HG03135 (cell line): ENCODE measurements around the gene DPH2.

ENCODE experiments used
- ATAC-seq: cut with Tn5 transposase; IDR thresholded peaks from one replicate; pipeline ENCODE4 v1.9.1; 2021; ENCODE audit warnings: mild to moderate bottlenecking, moderate library complexity; ENCODE audit not compliant: unreplicated experiment

DPH2 gene

DNA sequence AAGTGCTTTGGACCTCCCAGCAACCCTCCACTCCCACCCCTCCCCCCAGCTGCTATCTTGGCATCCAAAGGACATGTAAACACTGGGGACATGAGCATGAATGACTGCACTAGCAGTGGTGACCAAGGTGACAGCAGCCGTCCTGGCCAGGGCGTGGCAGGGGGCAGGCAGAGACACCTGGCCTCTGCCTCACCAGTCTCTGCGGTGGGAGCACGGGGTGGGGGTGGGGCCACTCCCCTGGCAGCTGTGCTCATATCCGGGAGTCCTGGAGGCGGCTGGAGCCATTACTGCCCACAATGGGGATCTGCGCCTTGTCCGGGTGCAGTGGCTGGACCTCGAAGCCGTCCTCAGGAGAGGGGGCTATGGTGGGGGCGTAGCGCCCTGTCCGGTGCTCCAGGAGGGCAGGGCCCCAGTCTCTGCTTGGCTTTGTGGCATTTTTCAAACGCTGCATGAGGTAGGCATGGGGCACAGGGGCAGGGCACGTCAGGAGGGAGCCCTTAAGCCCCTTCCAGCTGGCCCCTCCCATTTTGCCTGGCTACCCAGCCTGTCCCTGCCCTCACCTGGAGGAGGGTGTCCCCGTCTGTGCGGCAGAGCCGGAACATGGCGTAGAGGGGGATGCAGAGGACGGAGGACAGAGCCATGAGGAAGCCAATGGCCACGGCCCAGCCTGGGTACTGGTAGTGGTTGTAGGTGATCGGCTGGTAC is 27.6 kb downstream of the DPH2 start:
- ATAC-seq, result no peak

DNA sequence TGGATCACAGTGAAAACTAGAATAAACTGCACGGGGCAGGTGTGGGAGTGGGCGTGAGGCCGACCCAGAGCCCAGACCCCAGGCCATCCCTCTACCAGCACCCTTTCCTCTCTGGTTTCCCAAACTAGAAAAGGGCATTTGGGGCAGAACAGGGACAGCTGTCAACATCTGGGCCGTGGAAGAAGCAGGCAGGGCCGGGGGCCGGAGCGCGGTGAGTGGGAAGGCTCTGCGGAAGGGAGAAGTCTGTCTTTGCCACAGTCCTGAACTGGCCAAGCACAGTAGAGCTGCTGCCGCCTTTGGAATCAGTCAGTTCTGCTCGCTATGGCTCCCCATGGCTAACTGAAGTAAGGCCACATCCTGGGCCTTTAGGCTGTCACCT is 28.2 kb downstream of the DPH2 start:
- ATAC-seq, result no peak

DNA sequence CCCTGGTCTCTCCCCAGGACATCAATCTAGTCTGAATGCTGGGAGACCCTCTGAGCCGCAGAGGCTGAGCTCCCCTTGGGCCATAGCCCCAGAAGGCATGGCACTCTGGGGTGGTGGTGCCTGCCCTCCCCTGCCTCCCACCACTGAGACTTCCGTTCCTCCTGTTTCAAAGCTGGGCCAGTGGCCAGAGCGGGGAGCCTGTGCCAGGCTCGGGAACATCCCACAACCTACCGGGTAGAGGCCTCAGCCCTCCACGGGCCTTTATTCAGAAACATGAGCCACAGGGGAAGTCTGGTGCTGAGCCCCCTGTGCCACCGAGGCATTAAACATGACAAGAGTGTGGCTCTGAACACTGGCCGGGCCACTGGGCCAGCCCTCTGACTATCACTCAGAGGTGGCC is 29.6 kb downstream of the DPH2 start:
- ATAC-seq, result no peak

DNA sequence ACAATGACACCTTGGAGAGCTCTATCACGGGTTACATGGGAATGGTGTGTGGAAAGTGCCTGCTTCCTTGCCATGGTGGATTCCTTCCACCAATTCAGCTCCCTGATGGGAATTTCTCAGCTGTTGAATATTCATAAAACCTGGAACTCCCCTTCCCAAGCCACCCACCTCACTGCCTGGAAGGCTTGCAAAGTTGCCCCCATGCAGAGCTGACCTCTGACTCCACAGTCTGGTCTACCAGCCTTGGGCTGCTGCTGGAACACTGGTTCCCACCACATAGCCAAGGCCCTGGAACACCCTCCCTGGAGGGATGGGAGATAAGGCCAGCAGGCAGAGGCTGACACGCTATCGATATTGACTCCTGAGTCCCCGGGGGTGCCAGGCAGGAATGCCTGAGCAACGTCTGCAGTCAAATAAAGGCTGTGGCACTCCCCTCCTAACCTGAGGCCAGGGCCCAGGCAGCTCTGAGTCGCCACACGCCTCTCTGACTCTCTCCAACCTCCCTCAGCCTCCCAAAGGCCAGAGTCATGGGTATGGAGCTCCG is 30.4 kb downstream of the DPH2 start:
- no peak for ATAC-seq

DNA sequence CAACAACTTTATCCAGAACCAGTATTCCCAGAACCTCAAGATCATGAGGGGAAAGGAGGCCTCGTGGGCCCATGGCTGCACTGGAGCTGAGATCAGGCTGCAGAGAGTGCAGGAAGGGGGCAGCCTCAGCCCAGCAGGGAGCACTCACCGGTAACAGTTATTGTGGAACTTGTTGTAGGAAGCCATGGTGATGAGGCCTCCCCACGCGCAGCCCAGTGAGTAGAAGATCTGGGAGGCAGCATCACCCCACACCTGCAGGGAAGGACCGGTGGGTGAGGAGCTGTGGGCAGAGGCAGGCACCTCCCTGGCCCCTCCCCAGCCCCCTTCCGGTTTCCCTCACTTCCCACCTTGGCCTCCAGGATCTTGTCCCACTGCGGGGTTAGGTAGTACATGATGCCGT is 32.4 kb downstream of the DPH2 start:
- no peak for ATAC-seq

DNA sequence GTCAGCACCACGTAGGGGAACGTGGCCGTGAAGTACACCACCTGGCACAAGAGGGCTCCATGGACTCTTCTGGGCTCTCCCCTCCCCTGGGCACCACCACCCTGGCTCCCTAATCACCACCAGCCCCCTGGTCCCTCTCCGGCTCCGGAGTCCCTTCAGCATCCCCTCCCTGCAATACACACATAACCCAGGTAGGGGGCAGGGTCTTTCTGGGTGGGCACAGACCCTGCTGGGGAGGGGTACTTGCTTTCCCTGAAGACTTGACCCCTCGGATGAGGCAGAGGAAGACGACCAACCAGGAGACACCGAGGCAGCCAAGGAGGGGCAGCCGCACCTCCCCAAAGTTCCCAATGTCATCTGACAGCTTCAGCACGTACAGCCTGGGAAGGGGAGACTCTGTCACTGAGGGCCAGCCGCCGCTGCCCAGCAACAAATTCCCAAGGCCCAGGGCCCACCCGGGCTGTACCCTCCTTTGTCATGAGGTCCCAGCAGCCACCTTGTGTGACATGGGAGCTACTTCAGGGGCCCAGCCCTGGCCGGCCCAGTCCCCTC is 32.9 kb downstream of the DPH2 start:
- no peak for ATAC-seq

DNA sequence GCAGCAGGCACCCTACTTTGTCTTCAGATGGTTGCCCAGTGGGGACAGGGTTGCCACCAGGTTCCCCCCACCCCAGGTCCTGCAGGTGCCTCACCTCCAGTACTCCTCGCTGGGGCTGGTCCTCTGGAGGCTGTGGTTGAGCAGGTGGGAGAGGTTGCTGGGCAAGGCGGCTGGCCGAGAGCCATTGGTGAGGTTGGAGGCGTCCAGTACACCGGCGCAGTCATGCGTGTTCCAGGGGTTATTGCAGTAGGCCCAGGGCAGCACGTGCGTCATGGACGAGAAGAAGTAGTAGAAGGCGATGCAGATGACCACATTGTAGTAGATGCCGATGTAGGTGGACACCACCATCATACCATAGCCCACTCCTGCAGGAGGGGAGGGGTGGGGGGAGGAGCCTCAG is 38.4 kb downstream of the DPH2 start:
- ATAC-seq, result no peak

DNA sequence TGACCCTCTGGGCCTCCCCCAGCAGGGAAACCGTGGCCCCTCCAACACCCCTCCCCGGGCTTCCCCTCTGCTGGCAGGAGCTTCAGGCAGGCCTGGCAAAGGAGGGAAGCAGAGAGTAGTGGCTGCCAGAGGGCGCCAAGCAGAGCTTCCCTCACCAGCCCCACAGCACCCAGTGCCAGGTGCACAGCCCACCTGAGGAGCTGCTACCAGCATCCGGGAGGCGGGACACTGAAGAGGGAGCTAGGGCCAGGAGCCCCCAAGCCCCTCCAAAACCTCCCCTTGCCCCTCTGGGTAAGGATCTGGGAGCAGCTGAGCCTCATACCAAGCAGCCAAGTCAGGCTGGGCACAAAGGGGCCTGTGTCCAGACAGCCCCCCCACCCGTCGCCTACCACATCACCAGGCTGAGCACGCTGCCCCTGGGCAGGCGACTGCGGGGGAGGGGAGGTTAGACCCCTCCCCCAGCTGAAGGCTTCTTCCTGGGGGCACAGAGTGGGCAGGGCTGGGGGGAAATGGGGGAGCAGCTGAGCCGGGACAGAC is 41.2 kb downstream of the DPH2 start:
- no peak for ATAC-seq

DNA sequence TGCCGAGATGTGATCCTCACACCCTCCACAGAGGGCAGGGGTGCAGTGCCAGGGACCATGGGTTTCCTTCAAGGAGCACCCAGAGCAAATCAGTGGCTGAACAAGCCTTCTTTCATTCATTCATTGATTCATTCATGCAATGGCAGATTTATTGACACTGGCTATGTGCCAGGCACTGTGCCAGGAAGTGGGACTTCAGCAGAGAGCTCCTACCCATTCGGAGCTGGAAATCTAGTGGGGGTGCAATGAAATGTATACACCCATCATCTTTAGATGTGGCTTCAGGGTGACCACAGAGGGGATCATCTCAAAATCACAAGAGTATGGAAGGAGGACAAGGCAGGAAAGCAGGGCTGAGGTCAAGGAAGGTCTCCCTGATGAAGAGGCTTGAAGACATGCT is 42.6 kb downstream of the DPH2 start:
- no peak for ATAC-seq

DNA sequence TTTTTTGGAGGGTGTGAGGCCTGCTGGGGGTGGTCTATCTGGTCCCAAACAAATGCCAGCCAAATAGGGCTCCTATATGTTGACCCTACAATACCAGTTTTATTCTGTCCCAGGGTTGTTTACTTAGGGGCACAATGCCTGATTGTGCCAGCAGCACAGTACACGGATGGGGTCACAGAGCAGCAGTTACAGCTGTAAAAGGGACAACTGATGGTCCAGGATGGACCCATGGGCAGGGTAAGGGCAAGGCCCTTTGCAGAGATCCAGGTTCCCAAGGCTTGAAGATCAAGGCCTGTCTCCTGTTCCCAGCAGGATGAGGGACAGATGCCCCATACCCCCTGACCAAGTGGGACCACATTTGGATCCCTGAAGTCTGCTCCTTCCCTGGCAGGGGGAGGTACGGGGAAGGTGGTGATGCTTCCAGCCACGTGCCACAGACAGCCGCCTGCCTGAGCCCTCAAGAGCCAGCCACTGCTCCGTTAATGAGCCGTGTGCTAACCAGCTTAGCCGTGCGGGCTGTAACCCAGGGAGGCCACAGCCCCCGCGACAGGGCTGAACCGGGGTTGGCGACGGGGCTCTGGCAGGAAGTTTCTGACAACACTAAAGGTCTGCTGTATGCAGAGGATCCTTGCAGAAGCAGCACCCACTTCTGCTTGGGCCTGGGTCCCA is 43.3 kb downstream of the DPH2 start:
- ATAC-seq, result no peak

DNA sequence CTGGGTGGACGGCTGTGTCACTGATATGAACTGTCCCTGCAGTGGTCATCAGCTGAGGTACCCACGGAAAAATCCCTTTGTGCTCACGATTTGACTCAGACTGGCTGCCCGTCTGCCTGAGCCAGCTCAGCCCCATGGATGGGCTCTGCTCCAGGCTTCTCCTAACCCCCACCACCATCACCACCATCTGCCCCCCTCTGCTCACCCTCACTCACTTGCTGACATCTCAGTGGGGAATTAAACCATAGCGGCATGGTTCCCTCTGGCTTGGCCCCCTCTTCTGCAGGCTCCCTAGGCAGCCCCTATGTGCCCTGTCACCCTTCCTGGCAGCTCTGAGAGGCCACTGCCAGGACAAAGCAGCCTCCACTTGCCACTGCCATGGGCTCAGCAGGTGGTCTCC is 44.1 kb downstream of the DPH2 start:
- no peak for ATAC-seq

DNA sequence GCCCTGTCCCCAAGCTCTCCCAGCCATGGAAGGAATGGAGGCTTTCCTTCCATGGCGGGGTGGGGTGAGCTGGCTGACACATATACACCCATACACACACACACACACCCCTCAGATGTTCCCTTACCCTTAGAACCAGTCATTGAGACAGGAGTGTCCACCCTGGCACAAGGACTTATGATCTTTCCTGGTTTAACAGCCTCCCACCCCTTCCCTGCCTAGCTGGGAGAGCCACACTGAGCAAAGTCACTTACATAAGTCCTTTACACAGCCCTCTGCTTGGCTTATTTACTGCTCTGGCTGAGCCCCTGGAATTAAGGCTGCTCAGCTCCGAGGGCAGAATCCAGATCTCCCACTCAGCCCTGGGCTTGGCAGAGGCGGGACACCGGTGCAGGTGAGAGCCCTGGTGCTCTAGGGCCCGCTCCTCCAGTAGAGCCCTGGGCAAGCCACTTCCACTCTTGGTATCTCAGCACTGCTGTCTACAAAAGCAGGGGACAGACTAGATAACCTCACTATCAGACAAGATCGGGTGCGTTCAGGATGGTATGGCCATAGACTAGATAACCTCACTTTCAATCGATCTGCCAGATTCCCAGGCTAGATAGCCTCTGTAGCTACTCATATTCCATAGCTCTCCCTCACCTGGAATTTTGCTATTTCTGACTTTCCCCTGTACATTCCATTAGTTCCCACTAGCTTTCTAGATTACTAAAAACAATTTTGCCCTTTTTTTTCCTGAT is 44.7 kb downstream of the DPH2 start:
- ATAC-seq, result no peak

DNA sequence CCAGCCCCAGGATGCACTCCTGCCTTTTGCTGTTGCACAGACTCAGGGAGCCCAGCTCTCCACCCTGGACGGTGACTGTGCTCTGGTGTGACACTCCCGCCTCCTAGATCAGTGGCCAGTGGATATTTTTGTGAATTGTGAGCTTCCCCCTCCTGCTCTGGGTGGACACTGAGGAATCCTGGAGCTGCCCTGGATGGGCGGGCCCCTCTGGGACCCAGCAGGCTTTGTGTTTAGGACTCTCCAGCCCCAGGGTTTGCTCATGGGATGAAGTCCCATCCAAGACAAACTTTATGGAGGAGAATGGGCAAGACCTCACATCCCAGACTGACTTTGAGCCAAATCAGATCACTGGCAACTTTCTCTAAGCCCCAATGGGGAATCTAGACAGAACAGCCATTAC is 45.4 kb downstream of the DPH2 start:
- ATAC-seq, result no peak

DNA sequence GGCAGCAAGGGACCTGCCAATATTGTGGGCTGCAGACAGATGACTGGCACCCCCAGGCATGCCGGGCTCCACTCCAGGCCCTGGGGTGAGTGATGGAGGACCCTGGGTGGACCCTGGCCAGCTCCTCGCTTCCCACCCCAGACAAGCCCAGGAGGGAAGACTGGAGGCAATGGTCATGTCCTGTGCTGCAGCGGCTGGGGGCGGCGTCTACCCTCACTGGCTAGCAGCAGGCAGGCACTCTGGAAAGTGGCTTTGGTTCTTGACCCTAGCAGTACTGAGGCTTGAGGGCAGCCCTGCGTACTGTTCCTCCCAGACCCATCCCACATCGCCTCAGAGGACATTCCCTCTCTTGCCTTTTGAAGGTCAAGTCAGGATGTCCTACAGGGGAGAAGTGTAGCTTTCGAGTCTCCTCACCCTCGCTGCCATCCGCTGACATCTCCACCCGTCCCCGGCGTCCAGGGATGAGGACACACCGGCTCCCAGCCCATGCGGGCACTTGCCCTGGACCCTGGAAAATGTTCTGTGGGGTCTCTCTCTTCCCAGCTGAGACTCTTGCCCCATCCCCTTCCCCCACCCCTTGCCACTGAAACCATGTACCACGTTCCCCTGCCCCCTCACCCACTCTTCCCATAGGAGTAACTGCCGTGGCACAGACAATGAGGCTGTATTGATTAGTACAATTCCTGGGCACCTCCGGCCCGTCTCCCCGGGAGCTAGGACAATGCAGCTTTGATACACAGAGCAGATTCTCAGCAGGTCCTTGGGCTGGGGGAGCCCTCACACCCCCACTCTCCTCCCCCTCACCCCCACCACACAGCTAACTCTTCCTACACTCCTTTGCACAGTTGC is 46.5 kb downstream of the DPH2 start:
- no peak for ATAC-seq

DNA sequence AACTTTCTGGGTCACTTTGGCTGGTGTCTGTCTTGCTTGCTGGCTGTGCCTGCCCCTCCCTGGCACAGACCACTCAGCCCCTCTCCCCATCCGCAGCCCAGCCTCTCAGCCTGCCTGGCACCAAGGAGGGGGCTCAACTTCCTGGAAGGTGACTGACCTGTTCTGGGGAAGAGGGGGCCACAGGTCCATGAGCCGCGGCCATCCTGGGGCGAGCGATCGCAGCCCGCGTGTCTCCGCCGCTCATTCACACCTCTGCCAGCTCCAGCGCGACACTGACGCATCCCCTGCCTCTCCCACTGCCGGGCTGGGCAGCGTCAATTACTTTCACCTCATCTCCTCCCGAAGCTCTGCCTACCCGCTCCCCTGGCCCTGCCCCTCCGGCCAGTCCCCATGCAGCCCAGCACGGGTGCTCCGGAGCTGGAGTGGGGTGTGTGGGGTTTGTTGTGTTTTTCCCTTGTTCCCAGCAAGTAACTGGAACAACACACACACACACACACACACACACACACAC is 47.1 kb downstream of the DPH2 start:
- no peak for ATAC-seq

DNA sequence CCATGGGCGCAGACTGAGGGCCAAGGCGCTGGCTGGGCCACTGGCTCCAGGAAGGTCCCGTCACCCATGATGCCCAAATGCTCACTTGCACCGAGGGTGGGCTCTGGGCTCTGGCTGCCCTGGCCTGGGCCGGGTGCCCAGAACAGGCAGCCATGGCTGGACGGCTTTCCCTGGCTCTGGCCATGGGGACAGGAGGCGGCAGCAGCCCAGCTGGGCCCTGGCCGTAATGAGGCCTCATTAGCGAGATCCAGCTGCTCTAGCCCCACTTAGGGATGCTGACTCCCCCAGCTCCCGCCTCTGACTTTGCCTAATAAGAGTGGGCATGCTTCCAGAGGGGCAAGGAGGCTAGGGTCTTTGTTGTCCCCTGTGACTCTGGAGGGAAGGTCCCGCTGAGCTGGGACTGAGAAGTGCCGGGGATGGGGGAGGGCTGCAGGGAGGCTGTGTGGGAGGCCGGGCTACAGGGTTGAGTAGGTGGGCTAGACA is 49.7 kb downstream of the DPH2 start:
- no peak for ATAC-seq

DNA sequence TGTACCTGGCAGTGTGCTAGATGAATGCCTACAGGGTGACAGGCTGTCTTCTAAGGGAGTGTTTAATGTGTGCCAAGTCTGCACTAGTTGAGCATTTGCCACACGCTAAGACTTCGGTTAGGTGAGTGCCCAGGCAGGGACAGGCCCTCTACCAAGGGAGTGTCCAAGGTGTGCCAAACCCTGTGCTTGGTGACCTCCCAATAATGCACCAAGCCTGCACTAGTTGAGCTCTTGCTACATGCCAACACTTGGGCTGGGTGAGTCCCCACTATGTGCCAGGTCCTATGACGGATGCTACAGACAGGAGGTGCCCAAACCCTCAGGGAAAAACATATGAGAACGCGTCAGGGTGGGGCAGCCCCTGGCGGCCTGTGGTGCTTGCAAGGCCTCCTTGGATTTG is 50.7 kb downstream of the DPH2 start:
- ATAC-seq, result no peak

DNA sequence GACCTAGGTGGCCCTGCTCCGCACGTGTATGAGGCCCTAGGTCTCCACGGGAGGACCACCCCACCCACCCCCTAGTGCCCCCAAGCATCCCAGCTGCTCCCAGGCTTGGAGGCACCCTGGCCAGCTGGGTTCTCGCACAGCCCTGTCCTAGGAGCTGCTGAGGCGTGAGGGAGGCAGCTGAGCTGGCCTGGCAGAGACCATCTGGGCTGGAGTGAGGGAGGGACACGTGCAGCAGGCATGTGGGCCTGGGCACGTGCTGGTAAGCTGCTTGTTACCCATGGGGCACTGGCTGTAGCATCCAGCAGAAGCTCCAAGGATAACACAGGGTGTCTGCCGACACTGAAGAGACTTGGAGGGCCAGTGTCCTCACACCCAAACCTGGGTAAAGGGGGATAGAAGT is 51.3 kb downstream of the DPH2 start:
- ATAC-seq, result no peak

DNA sequence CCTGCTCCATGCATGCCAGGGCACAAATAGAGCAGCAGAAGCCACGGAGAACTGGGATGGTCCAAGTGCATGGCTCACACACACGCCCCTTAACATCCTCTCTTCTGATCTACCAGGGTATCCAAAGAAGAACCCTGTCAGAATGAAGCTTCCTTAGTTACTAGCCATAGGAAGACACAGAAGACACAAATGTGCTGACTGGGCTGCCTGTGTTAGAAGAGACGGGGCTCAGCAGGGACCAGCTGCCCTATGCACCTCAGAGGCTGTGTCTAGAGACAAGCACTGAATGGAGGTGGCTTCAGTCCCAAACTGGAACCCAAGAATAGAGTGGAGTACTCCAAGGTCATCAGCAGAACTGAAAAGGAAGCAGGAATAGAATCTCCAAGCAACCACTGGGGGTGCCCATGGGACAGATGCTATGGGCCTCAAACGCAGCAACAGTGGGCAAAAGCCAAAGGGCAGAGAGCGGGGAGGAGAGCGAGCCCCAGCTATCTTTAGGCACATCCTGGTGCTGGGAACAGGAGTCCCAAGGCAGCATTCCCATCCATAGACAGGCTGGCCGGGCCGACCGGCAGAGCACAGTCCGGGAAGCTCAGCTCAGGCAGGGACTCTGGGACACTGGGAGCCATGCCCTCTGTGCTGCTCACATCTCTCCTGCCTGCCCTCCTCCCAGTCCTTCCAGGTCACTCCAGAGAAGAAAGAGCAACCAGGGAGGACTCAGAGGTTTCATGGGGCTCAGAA is 51.9 kb downstream of the DPH2 start:
- ATAC-seq, result no peak
